Muscle of leg (tissue), 11 donors: ENCODE measurements around the gene B3GNT3. TPM values are rescaled to one million over a fixed set of nuclear protein-coding genes. Genes with fewer than 3 reads are reported as not detected.
A peak's percentile ranks its signal among the peaks of the same experiment; 100 is the strongest.
"Not testable (repeated sequence)": the region's sequence is repeated elsewhere in the genome, so short reads cannot be mapped to it uniquely, and the experiment has no call there.

ENCODE experiments used
- DNase-seq: peaks from one replicate; pipeline ENCODE4 v3.0.0; 2013
- H3K27ac ChIP-seq: one replicate; pipeline ENCODE4 v1.5.1; 2013; ENCODE audit warnings: mild to moderate bottlenecking, low read length, control low read depth
- H3K27me3 ChIP-seq: one replicate; pipeline ENCODE4 v1.6.1; 2013; ENCODE audit warnings: low read length; ENCODE audit not compliant: control insufficient read depth, insufficient read depth
- H3K36me3 ChIP-seq: one replicate; pipeline ENCODE4 v1.6.1; 2013; ENCODE audit warnings: low read length; ENCODE audit not compliant: control insufficient read depth, insufficient read depth
- H3K4me1 ChIP-seq: one replicate; pipeline ENCODE4 v1.6.1; 2013; ENCODE audit warnings: low read length; ENCODE audit not compliant: control insufficient read depth, insufficient read depth
- H3K4me3 ChIP-seq: one replicate; pipeline ENCODE4 v1.5.1; 2013; ENCODE audit warnings: low read length, control low read depth
- H3K9me3 ChIP-seq: replicated peaks from 2 replicates; pipeline ENCODE4 v1.6.1; 2013; ENCODE audit warnings: low read depth, low read length; ENCODE audit not compliant: control insufficient read depth
- WGBS: methylation state at CpG from one replicate; pipeline ENCODE4 v1.1.5; 2013; ENCODE audit warnings: missing lambda C conversion rate; ENCODE audit not compliant: insufficient coverage; 5-methylcytosine and 5-hydroxymethylcytosine counted together
- polyA plus RNA-seq, 8 donors: library from polyadenylated mRNA; unstranded; fragments of 120-200 nt; gene quantifications; one replicate each; pipeline versions ENCODE4 v1.2.1 to v1.2.3, GENCODE V29; 2013; ENCODE audit warnings: inconsistent platforms in 1 of 8, low replicate concordance in 1 of 8; ENCODE audit not compliant: insufficient read length in 8 of 8, insufficient read depth in 1 of 8
- total RNA-seq: library from RNA; stranded (reverse); fragments of 120-200 nt; gene quantifications from one replicate; pipeline ENCODE4 v1.2.4, GENCODE V29; 2013

The B3GNT3 gene
- total and polyA plus RNA-seq, 9 donors = 0.04 to 3.5 (median 0.38) TPM; not detected in 3

DNA sequence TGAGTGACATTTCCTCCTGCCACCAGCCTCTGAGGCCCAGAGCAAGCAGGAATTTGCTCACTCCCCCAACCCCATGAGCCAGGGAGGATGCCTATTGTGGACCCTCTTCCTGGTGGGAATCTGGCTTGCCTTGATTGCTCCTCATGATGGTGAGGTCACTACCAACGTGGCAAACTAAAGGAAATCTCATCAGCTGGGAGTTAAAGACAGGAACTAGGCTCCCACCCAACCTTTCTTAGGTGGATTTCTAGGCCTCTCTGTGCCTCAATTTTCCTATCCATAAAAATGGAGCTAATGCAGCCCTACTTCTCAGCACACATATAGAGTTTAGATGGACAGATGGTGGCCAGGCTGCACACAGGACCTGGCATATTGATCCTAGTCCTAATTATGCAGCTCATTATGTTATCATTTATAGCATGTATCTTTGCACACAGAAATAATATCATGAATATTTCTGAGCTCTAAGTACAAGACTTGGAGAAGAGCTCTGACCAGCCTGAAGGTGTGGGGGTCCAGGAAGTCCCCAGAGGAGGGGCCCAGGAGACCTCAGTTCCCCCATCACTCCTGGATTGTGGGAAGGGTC, 2.0 kb downstream of the B3GNT3 start:
- peaks cover 42% of the 10 kb centered on the region for H3K27me3 ChIP-seq
- H3K4me1 ChIP-seq = no peaks in the 10 kb centered on the region
- no peaks in the 10 kb centered on the region for H3K36me3 ChIP-seq
- WGBS = 80% methylated on average over 1 of the region's 1 CpG
- H3K9me3 ChIP-seq = no peaks in the 10 kb centered on the region
- DNase-seq = no peak
- no peak overlapping the region for H3K27ac ChIP-seq
- H3K4me3 ChIP-seq = no peak overlapping the region

DNA sequence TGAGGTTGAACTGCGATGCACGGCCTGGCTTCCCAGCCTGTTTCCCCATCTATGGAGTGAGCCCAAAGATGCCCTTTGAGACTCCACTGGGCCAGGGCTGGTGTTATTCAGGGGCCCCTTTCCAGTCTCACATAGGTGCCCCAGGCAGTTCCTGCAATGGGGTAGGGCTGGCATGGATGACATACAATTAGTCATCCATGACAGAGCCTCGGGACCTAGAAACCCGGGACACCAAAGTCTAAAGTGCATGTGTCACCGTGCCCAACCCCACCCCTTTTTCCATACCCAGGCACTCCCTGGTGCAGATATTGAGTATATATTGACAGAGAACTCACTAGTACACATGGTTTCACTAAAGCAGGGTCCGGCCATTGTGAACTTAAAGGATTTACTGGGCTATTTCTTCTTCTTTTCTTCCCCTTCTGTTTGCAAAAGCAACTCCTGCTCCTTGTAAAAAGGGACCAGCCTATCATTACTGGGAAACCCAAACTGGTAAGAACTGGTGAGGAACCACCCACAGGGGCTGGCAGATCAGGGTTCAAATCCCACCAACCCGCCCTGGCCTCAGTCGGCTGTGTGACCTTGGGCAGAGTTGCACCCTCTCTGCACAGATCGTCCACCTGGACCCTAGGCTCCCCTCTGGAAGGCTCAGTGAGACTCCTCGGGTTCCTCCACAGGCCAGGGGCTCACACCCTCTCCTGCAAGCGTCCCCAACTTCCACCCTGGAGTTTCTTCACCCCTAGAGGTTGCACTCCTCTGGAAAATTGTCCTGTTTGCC, 2.7 kb downstream of the B3GNT3 start:
- DNase-seq = no peak
- H3K9me3 ChIP-seq = no peaks in the 10 kb centered on the region
- 66% methylated on average over 5 of the region's 11 CpGs for WGBS
- no peaks in the 10 kb centered on the region for H3K36me3 ChIP-seq
- H3K27me3 ChIP-seq = peaks cover 42% of the 10 kb centered on the region
- H3K27ac ChIP-seq = no peak overlapping the region
- H3K4me1 ChIP-seq = no peaks in the 10 kb centered on the region
- no peak overlapping the region for H3K4me3 ChIP-seq

DNA sequence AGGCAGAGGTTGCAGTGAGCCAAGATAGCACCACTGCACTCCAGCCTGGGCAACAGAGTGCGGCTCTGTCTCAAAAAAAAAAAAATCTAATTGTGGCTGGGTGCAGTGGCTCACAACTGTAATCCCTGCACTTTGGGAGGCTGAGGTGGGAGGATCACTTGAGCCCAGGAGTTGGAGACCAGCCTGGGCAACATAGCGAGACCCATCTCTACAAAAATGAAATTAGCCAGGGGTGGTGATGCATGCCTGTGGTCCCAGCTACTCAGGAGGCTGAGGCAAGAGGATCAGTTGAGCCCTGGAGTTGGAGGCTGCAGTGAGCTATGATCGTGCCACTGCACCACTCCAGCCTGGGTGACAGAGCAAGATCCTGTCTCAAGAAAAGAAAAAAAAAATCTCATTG, 3.7 kb downstream of the B3GNT3 start:
- H3K4me3 ChIP-seq, H3K4me1 ChIP-seq, H3K36me3 ChIP-seq, H3K9me3 ChIP-seq, H3K27ac ChIP-seq, DNase-seq: not testable (repeated sequence)
- peaks cover 38% of the 10 kb centered on the region for H3K27me3 ChIP-seq
- 90% methylated on average over 2 of the region's 3 CpGs for whole genome bisulfite sequencing

DNA sequence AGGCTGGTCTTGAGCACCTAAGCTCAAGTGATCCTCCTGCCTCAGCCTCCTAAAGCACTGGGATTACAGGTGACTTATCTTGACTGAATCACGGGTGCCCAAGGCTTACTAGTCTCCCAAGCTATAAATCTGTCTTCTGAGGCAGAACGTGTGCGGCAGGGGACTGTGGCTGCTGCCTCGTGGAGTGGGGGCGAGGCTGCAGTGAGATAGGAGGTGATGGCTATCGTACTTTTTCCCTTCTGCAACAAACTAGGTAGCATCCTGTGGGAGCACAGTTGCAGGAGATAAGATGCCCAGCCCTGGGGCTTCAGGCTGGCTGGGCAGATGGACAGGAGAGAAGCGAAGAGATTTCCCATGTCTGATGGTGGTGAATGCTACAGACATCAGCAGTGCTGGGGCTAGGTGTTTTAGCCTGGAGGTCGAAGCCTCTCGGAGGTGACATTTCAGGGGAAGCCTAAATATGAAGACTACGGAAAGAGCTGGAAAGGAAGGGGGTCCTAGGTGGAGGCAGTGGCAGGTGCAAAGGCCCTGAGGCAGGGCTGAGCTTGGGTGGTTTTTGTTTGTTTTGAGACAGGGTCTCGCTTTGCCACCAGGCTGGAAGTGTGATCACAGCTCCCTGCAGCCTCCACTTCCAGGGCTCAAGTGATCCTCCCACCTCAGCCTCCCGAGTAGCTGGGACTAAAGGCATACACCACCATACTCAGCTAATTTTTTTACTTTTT, 7.4 kb downstream of the B3GNT3 start:
- Histone ChIP-seq H3K36me3 (no peaks in the 10 kb centered on the region), H3K27me3 (peaks cover 5% of the 10 kb centered on the region), H3K4me3 (no peak overlapping the region), H3K9me3 (no peaks in the 10 kb centered on the region), H3K27ac (no peak overlapping the region), H3K4me1 (no peaks in the 10 kb centered on the region)
- no peak for DNase-seq
- 66% methylated on average over 7 of the region's 12 CpGs for WGBS

DNA sequence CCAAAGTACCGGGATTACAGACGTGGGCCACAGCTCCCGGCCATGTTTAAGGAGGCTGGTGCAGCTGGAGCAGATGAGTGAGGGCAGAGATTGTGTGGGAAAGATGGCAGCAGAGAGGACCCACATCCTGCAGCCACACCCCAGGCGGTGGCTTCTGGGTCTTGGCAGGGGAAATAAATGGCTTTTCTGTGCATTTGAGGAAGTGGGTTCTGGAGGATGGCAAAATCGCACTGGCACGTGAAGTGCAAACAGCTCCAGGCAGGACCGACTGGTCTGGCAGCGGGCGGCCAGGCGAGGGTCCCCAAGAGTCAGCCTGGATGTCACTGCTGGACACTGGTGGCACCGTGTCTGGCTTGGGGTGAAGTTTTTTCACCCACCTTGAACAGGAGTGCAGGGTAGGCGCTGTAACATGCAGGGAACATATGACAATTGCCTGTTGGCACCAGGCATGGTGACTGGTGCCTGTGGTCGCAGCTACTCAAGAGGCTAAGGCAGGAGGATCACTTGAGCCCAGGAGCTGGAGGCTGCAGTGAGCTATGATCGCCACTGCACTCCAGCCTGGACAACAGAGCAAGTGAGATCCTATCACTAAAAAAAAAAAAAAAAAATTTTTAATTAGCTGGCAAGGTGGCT, 8.4 kb downstream of the B3GNT3 start:
- DNase-seq = peak; percentile 24
- Histone ChIP-seq H3K9me3 (no peaks in the 10 kb centered on the region), H3K36me3 (no peaks in the 10 kb centered on the region), H3K4me1 (no peaks in the 10 kb centered on the region), H3K27me3 (peaks cover 1% of the 10 kb centered on the region), H3K4me3 (no peak overlapping the region), H3K27ac (no peak overlapping the region)
- WGBS = 62% methylated on average over 11 of the region's 14 CpGs

DNA sequence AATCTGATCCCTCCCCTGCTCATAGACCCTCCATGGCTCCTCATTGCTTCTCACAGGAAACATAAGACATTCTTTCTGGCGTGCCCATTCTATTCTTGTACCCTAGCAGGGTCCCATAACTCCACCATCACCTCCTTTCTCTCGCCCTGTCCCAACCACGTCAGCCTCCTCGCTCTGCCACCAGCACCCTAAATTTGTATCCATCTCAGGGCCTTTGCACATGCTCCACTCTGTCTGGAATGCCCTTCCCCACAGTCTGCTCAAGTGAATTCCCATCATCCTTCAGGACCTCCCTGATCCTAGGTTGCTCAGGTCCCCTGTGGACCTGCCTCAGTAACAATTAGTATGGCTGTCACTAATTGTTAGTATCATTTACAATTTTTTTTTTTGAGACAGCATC, 10.5 kb downstream of the B3GNT3 start:
- Histone ChIP-seq H3K4me3 (no peak overlapping the region), H3K4me1 (no peaks in the 10 kb centered on the region), H3K9me3 (no peaks in the 10 kb centered on the region), H3K36me3 (no peaks in the 10 kb centered on the region), H3K27me3 (peaks cover 5% of the 10 kb centered on the region), H3K27ac (no peak overlapping the region)
- no peak for DNase-seq
- WGBS = 89% methylated on average over 4 of the region's 4 CpGs

DNA sequence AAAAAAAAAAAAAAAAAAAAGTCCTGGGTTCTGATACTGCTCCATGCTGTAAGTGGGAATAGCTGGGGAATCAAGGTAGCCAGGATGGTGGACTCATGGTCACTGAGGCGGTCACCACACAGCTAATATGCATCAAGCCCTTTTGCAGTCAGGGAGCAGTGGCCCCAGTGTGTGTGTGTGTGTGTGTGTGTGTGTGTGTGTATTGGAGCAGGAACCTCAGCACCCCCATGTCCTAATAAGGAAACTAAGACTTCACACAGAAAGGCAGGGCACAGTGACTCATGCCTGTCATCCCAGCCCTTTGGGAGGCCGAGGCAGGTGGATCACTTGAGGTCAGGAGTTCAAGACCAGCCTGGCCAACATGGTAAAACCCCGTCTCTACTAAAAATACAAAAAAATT, 12.0 kb downstream of the B3GNT3 start:
- Histone ChIP-seq H3K27ac (no peak overlapping the region), H3K27me3 (peaks cover 5% of the 10 kb centered on the region), H3K4me3 (no peak overlapping the region), H3K9me3 (peaks cover 2% of the 10 kb centered on the region), H3K36me3 (no peaks in the 10 kb centered on the region), H3K4me1 (no peaks in the 10 kb centered on the region)
- DNase-seq = no peak
- 60% methylated on average over 1 of the region's 3 CpGs for WGBS

DNA sequence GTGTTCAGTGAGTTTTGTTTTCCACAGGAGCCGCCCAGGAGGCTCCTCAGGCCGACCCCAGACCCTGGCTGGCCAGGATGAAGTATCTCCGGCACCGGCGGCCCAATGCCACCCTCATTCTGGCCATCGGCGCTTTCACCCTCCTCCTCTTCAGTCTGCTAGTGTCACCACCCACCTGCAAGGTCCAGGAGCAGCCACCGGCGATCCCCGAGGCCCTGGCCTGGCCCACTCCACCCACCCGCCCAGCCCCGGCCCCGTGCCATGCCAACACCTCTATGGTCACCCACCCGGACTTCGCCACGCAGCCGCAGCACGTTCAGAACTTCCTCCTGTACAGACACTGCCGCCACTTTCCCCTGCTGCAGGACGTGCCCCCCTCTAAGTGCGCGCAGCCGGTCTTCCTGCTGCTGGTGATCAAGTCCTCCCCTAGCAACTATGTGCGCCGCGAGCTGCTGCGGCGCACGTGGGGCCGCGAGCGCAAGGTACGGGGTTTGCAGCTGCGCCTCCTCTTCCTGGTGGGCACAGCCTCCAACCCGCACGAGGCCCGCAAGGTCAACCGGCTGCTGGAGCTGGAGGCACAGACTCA, 12.9 kb downstream of the B3GNT3 start:
- no peak for DNase-seq
- Histone ChIP-seq H3K36me3 (no peaks in the 10 kb centered on the region), H3K27ac (no peak overlapping the region), H3K4me3 (no peak overlapping the region), H3K27me3 (peaks cover 5% of the 10 kb centered on the region), H3K4me1 (no peaks in the 10 kb centered on the region), H3K9me3 (peaks cover 2% of the 10 kb centered on the region)
- WGBS = 64% methylated on average over 36 of the region's 38 CpGs

DNA sequence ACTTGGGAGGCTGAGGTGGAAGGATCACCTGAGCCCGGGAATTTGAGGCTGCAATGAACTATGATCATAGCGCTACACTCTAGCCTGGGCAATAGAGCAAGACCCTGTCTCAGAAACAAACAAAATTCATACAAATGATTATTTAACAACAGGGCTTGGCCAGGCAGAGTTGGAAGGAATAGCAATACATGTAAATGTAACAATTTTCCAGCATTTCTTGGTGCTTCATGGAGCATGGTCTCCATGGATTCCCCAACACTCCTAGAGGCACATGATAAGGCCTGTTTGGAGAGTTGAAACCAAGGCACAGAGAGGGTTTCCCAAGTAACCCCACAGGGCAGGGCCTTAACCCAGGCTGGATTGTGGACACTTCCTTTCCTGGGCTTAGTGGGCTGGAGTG, 16.2 kb downstream of the B3GNT3 start:
- no peak for DNase-seq
- Histone ChIP-seq H3K27ac (no peak overlapping the region), H3K4me3 (no peak overlapping the region), H3K4me1 (no peaks in the 10 kb centered on the region), H3K27me3 (peaks cover 5% of the 10 kb centered on the region), H3K36me3 (no peaks in the 10 kb centered on the region), H3K9me3 (peaks cover 2% of the 10 kb centered on the region)
- WGBS = no CpG with 5 or more reads among the region's 2 CpGs

DNA sequence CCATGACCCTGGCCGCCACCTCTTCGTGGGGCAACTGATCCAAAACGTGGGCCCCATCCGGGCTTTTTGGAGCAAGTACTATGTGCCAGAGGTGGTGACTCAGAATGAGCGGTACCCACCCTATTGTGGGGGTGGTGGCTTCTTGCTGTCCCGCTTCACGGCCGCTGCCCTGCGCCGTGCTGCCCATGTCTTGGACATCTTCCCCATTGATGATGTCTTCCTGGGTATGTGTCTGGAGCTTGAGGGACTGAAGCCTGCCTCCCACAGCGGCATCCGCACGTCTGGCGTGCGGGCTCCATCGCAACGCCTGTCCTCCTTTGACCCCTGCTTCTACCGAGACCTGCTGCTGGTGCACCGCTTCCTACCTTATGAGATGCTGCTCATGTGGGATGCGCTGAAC, 16.7 kb downstream of the B3GNT3 start:
- DNase-seq = no peak
- 94% methylated on average over 11 of the region's 20 CpGs for WGBS
- no peak overlapping the region for H3K4me3 ChIP-seq
- no peak overlapping the region for H3K27ac ChIP-seq
- no peaks in the 10 kb centered on the region for H3K4me1 ChIP-seq
- peaks cover 2% of the 10 kb centered on the region for H3K9me3 ChIP-seq
- no peaks in the 10 kb centered on the region for H3K36me3 ChIP-seq
- peaks cover 7% of the 10 kb centered on the region for H3K27me3 ChIP-seq
